SH-SY5Y (cell line): ENCODE results near the gene HSP90AB1.

Experiments
- GATA2 ChIP-seq: IDR thresholded peaks from 2 replicates; pipeline ENCODE4 v1.6.1; 2011; ENCODE audit warnings: mild to moderate bottlenecking, low read depth, low read length
- GATA3 ChIP-seq: IDR thresholded peaks from 2 replicates; pipeline ENCODE4 v1.6.1; 2011; ENCODE audit warnings: low read depth, mild to moderate bottlenecking, low read length, moderate library complexity

GRCh38 chr6:44202972-44203750 lies 43.7 kb upstream of the HSP90AB1 start:
- TF ChIP-seq GATA2 (no peak), GATA3 (no peak)
